Neural progenitor cell (in vitro differentiated cells): ENCODE results near the gene EDEM3.

Experiments
- CTCF ChIP-seq: fragments of 200-600 bp; sonication (generic); IDR thresholded peaks from 2 replicates; pipeline ENCODE4 v1.5.1; 2017; ENCODE audit warnings: antibody characterized with exemption, mild to moderate bottlenecking
- EZH2 ChIP-seq: fragments of 200-600 bp; sonication (generic); IDR thresholded peaks from 2 replicates; pipeline ENCODE4 v1.6.1; 2017; ENCODE audit warnings: antibody characterized with exemption, mild to moderate bottlenecking, moderate library complexity

- TF ChIP-seq CTCF (no peak), EZH2 (no peak)
Observed at GRCh38 chr1:184745929-184746638, 8.6 kb downstream of the EDEM3 start.
